Measurements from ENCODE around the gene TIGD4. TPM values are rescaled to one million over a fixed set of nuclear protein-coding genes. Genes with fewer than 3 reads are reported as not detected.

Gene TIGD4
- total and polyA plus RNA-seq, 7 donors: 0.03 to 0.56 (median 0.12) TPM; not detected in 1

- H3K36me3 ChIP-seq (ENCODE audit: insufficient read depth in 1 of 2, low read depth in 1 of 2): no peaks in the 10 kb centered on the region
Observed at GRCh38 chr4:152731997-152732396, 47.5 kb downstream of the TIGD4 start.

GRCh38 chr4:152729466-152729865 is 50.1 kb downstream of the TIGD4 start:
- no peaks in the 10 kb centered on the region for H3K4me1 ChIP-seq
- TF ChIP-seq CTCF (IDR thresholded peaks at IDR 0.05): no peak
- intact Hi-C loops (cut with DNase I): no loop called here
- H3K4me3 ChIP-seq: no peak overlapping the region
- H3K27me3 ChIP-seq (ENCODE audit: insufficient read depth in 3 of 3, low read length in 2 of 3): no peaks in the 10 kb centered on the region
- 28 to 35% (median 32%) methylated on average over 2 of the region's 2 CpGs for WGBS, 3 donors
- no peak for DNase-seq
- no peaks in the 10 kb centered on the region for H3K36me3 ChIP-seq (ENCODE audit: insufficient read depth in 1 of 2, low read depth in 1 of 2)
- H3K27ac ChIP-seq: no peak overlapping the region
- ATAC-seq: no peak
- H3K9me3 ChIP-seq: no peaks in the 10 kb centered on the region

More at GRCh38 chr4:152731997-152732396, 47.5 kb downstream of the TIGD4 start:
- TF ChIP-seq CTCF (IDR thresholded peaks at IDR 0.05): no peak
- intact Hi-C loops (cut with DNase I): loop anchor here in 1 of 2 donors (10.0 kb wide), 1 partner anchor 97 kb away; no protein-coding TSS in a partner anchor
- Histone ChIP-seq H3K4me3 (no peak overlapping the region), H3K27me3 (ENCODE audit: insufficient read depth in 3 of 3, low read length in 2 of 3) (no peaks in the 10 kb centered on the region), H3K9me3 (no peaks in the 10 kb centered on the region), H3K4me1 (no peaks in the 10 kb centered on the region), H3K27ac (no peak overlapping the region)
- DNase-seq (no peak), ATAC-seq (no peak)
- WGBS, 3 donors: 91 to 97% (median 91%) methylated on average over 2 of the region's 2 CpGs

GRCh38 chr4:152728343-152728742 is 51.2 kb downstream of the TIGD4 start:
- intact Hi-C loops (cut with DNase I): no loop called here
- H3K27me3 ChIP-seq (ENCODE audit: insufficient read depth in 3 of 3, low read length in 2 of 3): no peaks in the 10 kb centered on the region
- no peak overlapping the region for H3K4me3 ChIP-seq
- TF ChIP-seq CTCF (IDR thresholded peaks at IDR 0.05): no peak
- H3K4me1 ChIP-seq: no peaks in the 10 kb centered on the region
- no peak for DNase-seq
- 76 to 88% (median 87%) methylated on average over 1 of the region's 1 CpG for WGBS, 3 donors
- H3K9me3 ChIP-seq: no peaks in the 10 kb centered on the region
- no peak overlapping the region for H3K27ac ChIP-seq
- H3K36me3 ChIP-seq (ENCODE audit: insufficient read depth in 1 of 2, low read depth in 1 of 2): no peaks in the 10 kb centered on the region
- no peak for ATAC-seq

GRCh38 chr4:152727784-152728183 is 51.7 kb downstream of the TIGD4 start:
- H3K27ac ChIP-seq: no peak overlapping the region
- H3K4me3 ChIP-seq: no peak overlapping the region
- intact Hi-C loops (cut with DNase I): no loop called here
- no peak for ATAC-seq
- WGBS, 3 donors: 39 to 64% (median 47%) methylated on average over 1 of the region's 1 CpG
- H3K4me1 ChIP-seq: no peaks in the 10 kb centered on the region
- H3K36me3 ChIP-seq (ENCODE audit: insufficient read depth in 1 of 2, low read depth in 1 of 2): no peaks in the 10 kb centered on the region
- H3K9me3 ChIP-seq: no peaks in the 10 kb centered on the region
- TF ChIP-seq CTCF (IDR thresholded peaks at IDR 0.05): no peak
- no peak for DNase-seq
- no peaks in the 10 kb centered on the region for H3K27me3 ChIP-seq (ENCODE audit: insufficient read depth in 3 of 3, low read length in 2 of 3)

GRCh38 chr4:152724494-152724893 is 55.0 kb downstream of the TIGD4 start:
- ATAC-seq (no peak), DNase-seq (no peak)
- Histone ChIP-seq H3K36me3 (ENCODE audit: insufficient read depth in 1 of 2, low read depth in 1 of 2) (no peaks in the 10 kb centered on the region), H3K4me3 (no peak overlapping the region), H3K27ac (no peak overlapping the region), H3K27me3 (ENCODE audit: insufficient read depth in 3 of 3, low read length in 2 of 3) (no peaks in the 10 kb centered on the region), H3K9me3 (no peaks in the 10 kb centered on the region), H3K4me1 (no peaks in the 10 kb centered on the region)
- WGBS, 3 donors: 72 to 74% (median 73%) methylated on average over 5 of the region's 5 CpGs
- intact Hi-C loops (cut with DNase I): no loop called here
- no peak for TF ChIP-seq CTCF (IDR thresholded peaks at IDR 0.05)

Data from psoas muscle (tissue), 8 donors.